ENCODE results near the gene RAP1A.

DNA sequence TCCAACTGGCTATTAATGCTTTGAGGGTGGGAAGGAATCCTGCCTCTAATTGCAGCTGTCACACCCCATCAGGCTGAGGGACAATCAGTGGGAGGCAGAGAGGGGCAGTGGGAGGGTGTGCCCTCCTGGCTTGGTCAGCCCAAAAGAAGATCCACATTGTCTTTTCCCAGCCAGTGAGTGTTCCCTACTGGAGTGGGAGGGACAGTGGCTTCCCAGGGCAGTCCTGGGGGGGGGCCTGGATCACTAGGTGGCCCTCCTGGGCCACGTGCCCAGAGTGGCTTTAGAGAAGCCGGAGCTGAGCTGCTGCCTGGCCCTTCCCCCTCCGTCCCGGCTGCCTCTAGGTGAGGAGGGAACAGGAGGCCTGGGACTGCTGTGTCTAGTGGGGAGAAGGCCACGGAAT, 105.6 kb downstream of the RAP1A start:
- TF ChIP-seq MAX (IDR thresholded peaks at IDR 0.05) (no peak), FOXA1 (IDR thresholded peaks at IDR 0.05) (no peak), RAD21 (IDR thresholded peaks at IDR 0.05) (no peak), YY1 (IDR thresholded peaks at IDR 0.05) (no peak), EGR1 (IDR thresholded peaks at IDR 0.05; ENCODE audit: low read depth in 2 of 2) (no peak), TAF1 (conservative IDR thresholded peaks at IDR 0.05) (no peak), ATF3 (IDR thresholded peaks at IDR 0.05) (no peak), ZBTB33 (IDR thresholded peaks at IDR 0.05) (no peak), REST (IDR thresholded peaks at IDR 0.05) (no peak), GABPA (IDR thresholded peaks at IDR 0.05 in 1 of 2, conservative IDR thresholded peaks at IDR 0.05 in 1 of 2) (no peak), JUND (IDR thresholded peaks at IDR 0.05) (no peak), SP1 (IDR thresholded peaks at IDR 0.05) (no peak), HNF4A (conservative IDR thresholded peaks at IDR 0.05) (no peak)
- TF ChIP-seq, protein P1, sequence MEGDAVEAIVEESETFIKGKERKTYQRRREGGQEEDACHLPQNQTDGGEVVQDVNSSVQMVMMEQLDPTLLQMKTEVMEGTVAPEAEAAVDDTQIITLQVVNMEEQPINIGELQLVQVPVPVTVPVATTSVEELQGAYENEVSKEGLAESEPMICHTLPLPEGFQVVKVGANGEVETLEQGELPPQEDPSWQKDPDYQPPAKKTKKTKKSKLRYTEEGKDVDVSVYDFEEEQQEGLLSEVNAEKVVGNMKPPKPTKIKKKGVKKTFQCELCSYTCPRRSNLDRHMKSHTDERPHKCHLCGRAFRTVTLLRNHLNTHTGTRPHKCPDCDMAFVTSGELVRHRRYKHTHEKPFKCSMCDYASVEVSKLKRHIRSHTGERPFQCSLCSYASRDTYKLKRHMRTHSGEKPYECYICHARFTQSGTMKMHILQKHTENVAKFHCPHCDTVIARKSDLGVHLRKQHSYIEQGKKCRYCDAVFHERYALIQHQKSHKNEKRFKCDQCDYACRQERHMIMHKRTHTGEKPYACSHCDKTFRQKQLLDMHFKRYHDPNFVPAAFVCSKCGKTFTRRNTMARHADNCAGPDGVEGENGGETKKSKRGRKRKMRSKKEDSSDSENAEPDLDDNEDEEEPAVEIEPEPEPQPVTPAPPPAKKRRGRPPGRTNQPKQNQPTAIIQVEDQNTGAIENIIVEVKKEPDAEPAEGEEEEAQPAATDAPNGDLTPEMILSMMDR (IDR thresholded peaks at IDR 0.05; ENCODE audit: low read depth, low read length, missing input control), result no peak

Measured in liver (tissue), 3 donors.